ENCODE data around the gene DNAJC28. TPM values are rescaled to one million over a fixed set of nuclear protein-coding genes. Genes with fewer than 3 reads are reported as not detected.
"Not testable (repeated sequence)": the region's sequence is repeated elsewhere in the genome, so short reads cannot be mapped to it uniquely, and the experiment has no call there.

DNAJC28 gene
- total and polyA plus RNA-seq, 12 donors, result 2.2 to 10.1 (median 6.6) TPM

DNA sequence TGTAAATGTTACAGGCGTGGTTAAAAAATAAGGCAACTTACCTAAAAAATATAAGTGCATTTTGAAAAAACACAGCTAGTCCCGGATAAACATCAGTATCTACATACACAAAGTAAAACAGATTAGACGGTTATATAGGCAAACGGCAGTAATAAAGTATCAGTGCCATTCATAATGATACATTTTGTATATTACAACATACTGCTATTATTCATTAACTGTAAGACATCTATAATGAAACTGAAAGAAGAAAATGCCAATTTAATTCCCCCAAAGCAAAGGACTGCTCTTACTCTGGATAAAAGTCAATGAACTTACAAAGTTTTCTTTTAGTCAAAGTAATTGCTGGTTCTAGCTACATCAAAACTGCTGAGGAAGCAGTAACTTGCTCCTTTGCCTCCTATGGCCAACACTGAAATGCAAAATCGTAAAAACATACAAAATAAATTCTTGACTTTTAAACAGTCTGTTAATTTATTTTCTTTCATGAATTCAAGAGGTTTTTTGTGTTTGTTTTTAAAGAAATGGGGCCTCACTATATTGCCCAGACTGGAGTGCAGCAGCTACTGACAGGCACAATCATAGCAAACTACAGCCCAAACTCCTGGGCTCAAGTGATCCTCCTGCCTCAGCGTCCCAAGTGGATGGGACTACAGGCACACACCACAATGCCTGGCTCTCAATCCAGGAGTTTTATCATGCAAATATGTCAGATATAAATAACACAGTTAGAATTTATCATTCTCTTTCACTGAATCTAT lies 35.6 kb downstream of the DNAJC28 start:
- peaks cover 0 to 97% (median 14%) of the 10 kb centered on the region in 9 donors for H3K36me3 ChIP-seq
- ATAC-seq, result no peak
- intact Hi-C loops (cut with DNase I), result no loop called here
- H3K4me3 ChIP-seq, result no peak overlapping the region
- no peaks in the 10 kb centered on the region for H3K9me3 ChIP-seq
- 84 to 85% methylated on average over 6 of the region's 6 CpGs for WGBS, 2 donors
- no peak for DNase-seq
- H3K4me1 ChIP-seq, result peaks cover 0 to 4% (median 0%) of the 10 kb centered on the region in 9 donors
- no peak overlapping the region for H3K27ac ChIP-seq
- TF ChIP-seq, protein P1, sequence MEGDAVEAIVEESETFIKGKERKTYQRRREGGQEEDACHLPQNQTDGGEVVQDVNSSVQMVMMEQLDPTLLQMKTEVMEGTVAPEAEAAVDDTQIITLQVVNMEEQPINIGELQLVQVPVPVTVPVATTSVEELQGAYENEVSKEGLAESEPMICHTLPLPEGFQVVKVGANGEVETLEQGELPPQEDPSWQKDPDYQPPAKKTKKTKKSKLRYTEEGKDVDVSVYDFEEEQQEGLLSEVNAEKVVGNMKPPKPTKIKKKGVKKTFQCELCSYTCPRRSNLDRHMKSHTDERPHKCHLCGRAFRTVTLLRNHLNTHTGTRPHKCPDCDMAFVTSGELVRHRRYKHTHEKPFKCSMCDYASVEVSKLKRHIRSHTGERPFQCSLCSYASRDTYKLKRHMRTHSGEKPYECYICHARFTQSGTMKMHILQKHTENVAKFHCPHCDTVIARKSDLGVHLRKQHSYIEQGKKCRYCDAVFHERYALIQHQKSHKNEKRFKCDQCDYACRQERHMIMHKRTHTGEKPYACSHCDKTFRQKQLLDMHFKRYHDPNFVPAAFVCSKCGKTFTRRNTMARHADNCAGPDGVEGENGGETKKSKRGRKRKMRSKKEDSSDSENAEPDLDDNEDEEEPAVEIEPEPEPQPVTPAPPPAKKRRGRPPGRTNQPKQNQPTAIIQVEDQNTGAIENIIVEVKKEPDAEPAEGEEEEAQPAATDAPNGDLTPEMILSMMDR (IDR thresholded peaks at IDR 0.05), result no peak
- no peaks in the 10 kb centered on the region for H3K27me3 ChIP-seq

DNA sequence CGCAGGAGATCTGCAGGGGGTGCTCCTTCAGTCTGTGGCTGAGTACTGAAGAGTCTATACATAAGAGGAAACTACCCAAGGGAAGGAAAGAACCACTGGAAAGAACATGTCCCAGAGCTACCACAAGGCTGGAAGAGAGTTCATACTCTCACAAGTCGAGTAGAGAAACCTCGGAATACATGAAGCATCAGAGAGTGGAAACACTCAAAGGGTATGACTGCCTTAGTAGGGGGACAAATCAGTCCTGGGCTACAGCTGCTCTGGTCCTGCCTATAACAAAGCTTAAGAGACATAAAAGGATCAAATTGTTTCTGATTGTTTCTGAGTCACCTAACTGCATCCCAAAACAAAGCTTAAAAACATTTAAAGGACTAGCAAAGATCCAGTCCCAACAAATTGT lies 39.2 kb downstream of the DNAJC28 start:
- Histone ChIP-seq H3K36me3 (peaks cover 0 to 94% (median 11%) of the 10 kb centered on the region in 9 donors), H3K4me1 (peaks cover 0 to 4% (median 0%) of the 10 kb centered on the region in 9 donors), H3K27me3 (no peaks in the 10 kb centered on the region), H3K27ac (no peak overlapping the region), H3K4me3 (no peak overlapping the region), H3K9me3 (no peaks in the 10 kb centered on the region)
- TF ChIP-seq, protein P1 (IDR thresholded peaks at IDR 0.05), result no peak
- intact Hi-C loops (cut with DNase I), result no loop called here
- ATAC-seq (peak in 2 of 8 donors; percentile 35 to 47), DNase-seq (no peak)
- 93 to 95% methylated on average over 3 of the region's 3 CpGs for WGBS, 2 donors

DNA sequence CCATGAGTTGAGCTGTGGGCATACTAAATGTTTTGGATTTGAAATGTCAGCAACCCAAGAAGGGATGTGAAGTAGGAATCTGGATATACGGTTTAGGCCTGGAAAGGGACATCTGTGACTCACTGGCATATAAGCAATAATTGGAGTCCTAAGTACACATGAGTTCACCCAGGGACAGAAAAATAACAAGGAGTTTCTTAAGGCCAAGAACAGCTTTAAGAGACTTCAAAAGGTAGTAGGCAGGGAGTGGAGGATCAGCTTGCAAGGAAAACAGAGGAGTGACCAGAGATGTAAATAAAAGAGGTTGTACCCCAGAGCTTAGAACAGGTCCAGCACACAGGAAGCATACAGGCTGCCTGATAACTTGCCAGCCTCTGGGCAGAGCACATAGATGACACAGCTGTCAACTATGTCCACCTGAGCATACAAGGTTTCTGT lies 39.9 kb downstream of the DNAJC28 start:
- peak in 1 of 8 donors; percentile 44 for ATAC-seq
- WGBS, 2 donors, result 91 to 96% methylated on average over 1 of the region's 1 CpG
- no peak for DNase-seq
- TF ChIP-seq, protein P1 (IDR thresholded peaks at IDR 0.05), result no peak
- Histone ChIP-seq H3K4me1 (peaks cover 0 to 4% (median 0%) of the 10 kb centered on the region in 9 donors), H3K36me3 (peaks cover 0 to 93% (median 11%) of the 10 kb centered on the region in 9 donors), H3K9me3 (no peaks in the 10 kb centered on the region), H3K27ac (no peak overlapping the region), H3K4me3 (no peak overlapping the region), H3K27me3 (no peaks in the 10 kb centered on the region)
- intact Hi-C loops (cut with DNase I), result no loop called here

DNA sequence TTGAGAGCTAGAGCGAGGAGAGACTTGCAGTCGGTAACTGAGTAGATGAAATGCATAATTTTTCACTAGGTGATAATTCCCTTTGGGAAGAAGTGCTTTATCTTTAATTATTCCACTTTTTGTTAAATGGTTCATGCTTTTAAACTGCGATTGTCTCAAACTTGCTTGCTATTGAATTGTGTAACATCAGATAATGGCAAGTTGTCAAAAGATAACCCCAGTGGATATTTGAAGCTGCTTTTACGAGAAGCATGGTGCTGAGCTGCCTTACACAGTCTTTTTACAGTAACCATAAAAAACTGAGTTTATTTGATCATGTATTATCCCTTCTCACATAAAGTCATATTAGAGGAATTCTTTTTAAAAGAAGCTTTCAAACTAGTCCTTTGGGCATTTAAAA lies 41.9 kb downstream of the DNAJC28 start:
- ATAC-seq, result no peak
- no peak for DNase-seq
- WGBS, 2 donors, result 84 to 86% methylated on average over 4 of the region's 4 CpGs
- H3K4me1 ChIP-seq, result peaks cover 0 to 12% (median 5%) of the 10 kb centered on the region in 9 donors
- peaks cover 0 to 88% (median 11%) of the 10 kb centered on the region in 9 donors for H3K36me3 ChIP-seq
- H3K4me3 ChIP-seq, result no peak overlapping the region
- intact Hi-C loops (cut with DNase I), result loop anchor here in 9 of 10 donors (5.0 to 10.0 kb wide), 9 partner anchors 65 to 617 kb away; no protein-coding TSS in a partner anchor
- H3K27ac ChIP-seq, result no peak overlapping the region
- H3K27me3 ChIP-seq, result no peaks in the 10 kb centered on the region
- no peaks in the 10 kb centered on the region for H3K9me3 ChIP-seq
- TF ChIP-seq, protein P1 (IDR thresholded peaks at IDR 0.05), result no peak

DNA sequence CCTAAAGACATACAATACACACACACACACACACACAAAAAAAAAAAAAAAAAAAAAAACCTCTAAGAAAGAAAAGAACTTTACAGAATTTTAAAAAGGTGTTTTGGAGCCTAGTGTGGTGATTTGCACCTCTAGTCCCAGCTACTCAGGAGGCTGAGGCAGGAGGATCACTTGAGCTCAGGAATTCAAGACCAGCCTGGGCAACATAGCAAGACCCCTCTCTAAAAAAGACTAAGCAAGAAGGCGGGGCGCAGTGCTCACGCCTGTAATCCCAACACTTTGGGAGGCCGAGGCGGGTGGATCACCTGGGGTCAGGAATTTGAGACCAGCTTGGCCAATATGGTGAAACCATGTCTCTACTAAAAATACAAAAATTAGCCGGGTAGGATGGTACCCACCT lies 44.9 kb downstream of the DNAJC28 start:
- intact Hi-C loops (cut with DNase I), result loop anchor here in 9 of 10 donors (5.0 to 10.0 kb wide), 9 partner anchors 62 to 614 kb away; no protein-coding TSS in a partner anchor
- 93 to 96% methylated on average over 6 of the region's 6 CpGs for WGBS, 2 donors
- peaks cover 0 to 75% (median 11%) of the 10 kb centered on the region in 9 donors for H3K36me3 ChIP-seq
- not testable (repeated sequence) for H3K9me3 ChIP-seq, ATAC-seq, H3K4me3 ChIP-seq, DNase-seq, H3K27ac ChIP-seq, H3K27me3 ChIP-seq
- H3K4me1 ChIP-seq, result peaks cover 0 to 35% (median 14%) of the 10 kb centered on the region in 9 donors

Data from heart right ventricle (tissue), 16 donors.